Choroid plexus epithelial cell (primary cell): ENCODE data around the gene ACTN2.

ENCODE experiments used
- DNase-seq: peaks from one replicate; pipeline ENCODE4 v3.0.0-alpha.2; 2010; ENCODE audit warnings: low read depth
- H3K4me3 ChIP-seq: 2 replicates; pipeline ENCODE4 v1.5.1; 2011; ENCODE audit warnings: low read depth, mild to moderate bottlenecking, control low read depth, low read length, moderate library complexity
- CTCF ChIP-seq: conservative IDR thresholded peaks from 2 replicates; pipeline ENCODE4 v1.5.1; 2011; ENCODE audit warnings: low read depth, mild to moderate bottlenecking, control low read depth, inconsistent platforms, low read length, moderate library complexity

The ACTN2 gene

GRCh38 chr1:236689713-236690569, 3.6 kb downstream of the ACTN2 start:
- DNase-seq: no peak
- TF ChIP-seq CTCF: no peak
- no peak overlapping the region for H3K4me3 ChIP-seq

- no peak overlapping the region for H3K4me3 ChIP-seq
- no peak for TF ChIP-seq CTCF
- DNase-seq: no peak
These were observed 5.0 kb downstream of the ACTN2 start for GRCh38 chr1:236691348-236691747.

- TF ChIP-seq CTCF: no peak
- DNase-seq: no peak
- no peak overlapping the region for H3K4me3 ChIP-seq
These were observed 5.8 kb downstream of the ACTN2 start for GRCh38 chr1:236692128-236692527.

- no peak for DNase-seq
- TF ChIP-seq CTCF: no peak
These were observed 6.4 kb downstream of the ACTN2 start for GRCh38 chr1:236692742-236693141.

GRCh38 chr1:236699366-236699765, 13.1 kb downstream of the ACTN2 start:
- TF ChIP-seq CTCF: no peak
- no peak for DNase-seq
- no peak overlapping the region for H3K4me3 ChIP-seq

More at GRCh38 chr1:236692742-236693141, 6.4 kb downstream of the ACTN2 start:
- no peak overlapping the region for H3K4me3 ChIP-seq

GRCh38 chr1:236700903-236701302, 14.6 kb downstream of the ACTN2 start:
- DNase-seq: no peak
- TF ChIP-seq CTCF: no peak
- H3K4me3 ChIP-seq: no peak overlapping the region

- H3K4me3 ChIP-seq: no peak overlapping the region
- no peak for TF ChIP-seq CTCF
- no peak for DNase-seq
These were observed 15.5 kb downstream of the ACTN2 start for GRCh38 chr1:236701782-236702181.
